SH-SY5Y (cell line): ENCODE measurements around the gene KIF20B.

Experiments used
- GATA2 ChIP-seq: IDR thresholded peaks from 2 replicates; pipeline ENCODE4 v1.6.1; 2011; ENCODE audit warnings: mild to moderate bottlenecking, low read depth, low read length
- GATA3 ChIP-seq: IDR thresholded peaks from 2 replicates; pipeline ENCODE4 v1.6.1; 2011; ENCODE audit warnings: low read depth, mild to moderate bottlenecking, low read length, moderate library complexity

- TF ChIP-seq GATA2 (no peak), GATA3 (no peak)
These were observed 42.6 kb downstream of the KIF20B start for GRCh38 chr10:89744026-89744425.
